Measurements from ENCODE around the gene KCNMA1.

KCNMA1 gene

DNA sequence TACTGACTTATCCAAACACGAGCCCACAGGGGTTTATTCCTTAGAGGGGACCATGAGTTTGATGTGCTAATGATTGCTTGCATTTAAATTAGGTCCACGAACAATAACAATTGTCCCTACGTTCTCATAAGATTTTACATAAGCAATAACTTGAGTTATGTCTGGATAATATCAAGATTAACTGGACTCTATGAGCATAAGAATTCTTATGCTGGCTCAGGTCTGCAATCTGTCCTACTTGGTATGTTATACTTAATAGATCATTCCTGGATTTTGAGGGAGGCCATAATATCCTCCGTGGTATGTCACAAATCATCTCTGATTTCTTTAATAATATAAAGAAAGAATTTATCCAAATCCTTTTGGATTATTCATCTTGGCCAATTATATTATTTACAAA, 552.3 kb downstream of the KCNMA1 start:
- no peaks in the 10 kb centered on the region for H3K79me2 ChIP-seq (ENCODE audit: insufficient read depth, low read length)
- no peak overlapping the region for H2AFZ ChIP-seq (ENCODE audit: low read depth, low read length, severe bottlenecking)
- H3K27ac ChIP-seq (ENCODE audit: low read depth, low read length) = no peak overlapping the region
- no peak overlapping the region for H3K4me2 ChIP-seq (ENCODE audit: low read depth, low read length, poor library complexity, severe bottlenecking)
- H3K36me3 ChIP-seq (ENCODE audit: low read length) = no peaks in the 10 kb centered on the region
- no peaks in the 10 kb centered on the region for H3K27me3 ChIP-seq (ENCODE audit: low read length)
- H3K9me2 ChIP-seq (replicated peaks; ENCODE audit: insufficient read depth, low read length) = no peaks in the 10 kb centered on the region
- H4K20me1 ChIP-seq (ENCODE audit: low read depth, low read length) = no peaks in the 10 kb centered on the region
- H3K9me3 ChIP-seq (ENCODE audit: insufficient read depth, low read length) = no peaks in the 10 kb centered on the region
- TF ChIP-seq EZH2phosphoT487 (conservative IDR thresholded peaks at IDR 0.05; ENCODE audit: low read length) = no peak
- TF ChIP-seq, protein P1, sequence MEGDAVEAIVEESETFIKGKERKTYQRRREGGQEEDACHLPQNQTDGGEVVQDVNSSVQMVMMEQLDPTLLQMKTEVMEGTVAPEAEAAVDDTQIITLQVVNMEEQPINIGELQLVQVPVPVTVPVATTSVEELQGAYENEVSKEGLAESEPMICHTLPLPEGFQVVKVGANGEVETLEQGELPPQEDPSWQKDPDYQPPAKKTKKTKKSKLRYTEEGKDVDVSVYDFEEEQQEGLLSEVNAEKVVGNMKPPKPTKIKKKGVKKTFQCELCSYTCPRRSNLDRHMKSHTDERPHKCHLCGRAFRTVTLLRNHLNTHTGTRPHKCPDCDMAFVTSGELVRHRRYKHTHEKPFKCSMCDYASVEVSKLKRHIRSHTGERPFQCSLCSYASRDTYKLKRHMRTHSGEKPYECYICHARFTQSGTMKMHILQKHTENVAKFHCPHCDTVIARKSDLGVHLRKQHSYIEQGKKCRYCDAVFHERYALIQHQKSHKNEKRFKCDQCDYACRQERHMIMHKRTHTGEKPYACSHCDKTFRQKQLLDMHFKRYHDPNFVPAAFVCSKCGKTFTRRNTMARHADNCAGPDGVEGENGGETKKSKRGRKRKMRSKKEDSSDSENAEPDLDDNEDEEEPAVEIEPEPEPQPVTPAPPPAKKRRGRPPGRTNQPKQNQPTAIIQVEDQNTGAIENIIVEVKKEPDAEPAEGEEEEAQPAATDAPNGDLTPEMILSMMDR (IDR thresholded peaks at IDR 0.05; ENCODE audit: insufficient read depth, low read length, poor library complexity, severe bottlenecking) = no peak
- H3K4me3 ChIP-seq (ENCODE audit: insufficient read depth, low read length, poor library complexity, severe bottlenecking) = no peak overlapping the region
- no peaks in the 10 kb centered on the region for H3F3A ChIP-seq (ENCODE audit: insufficient read depth)
- H3K9ac ChIP-seq (ENCODE audit: low read length) = no peak overlapping the region

DNA sequence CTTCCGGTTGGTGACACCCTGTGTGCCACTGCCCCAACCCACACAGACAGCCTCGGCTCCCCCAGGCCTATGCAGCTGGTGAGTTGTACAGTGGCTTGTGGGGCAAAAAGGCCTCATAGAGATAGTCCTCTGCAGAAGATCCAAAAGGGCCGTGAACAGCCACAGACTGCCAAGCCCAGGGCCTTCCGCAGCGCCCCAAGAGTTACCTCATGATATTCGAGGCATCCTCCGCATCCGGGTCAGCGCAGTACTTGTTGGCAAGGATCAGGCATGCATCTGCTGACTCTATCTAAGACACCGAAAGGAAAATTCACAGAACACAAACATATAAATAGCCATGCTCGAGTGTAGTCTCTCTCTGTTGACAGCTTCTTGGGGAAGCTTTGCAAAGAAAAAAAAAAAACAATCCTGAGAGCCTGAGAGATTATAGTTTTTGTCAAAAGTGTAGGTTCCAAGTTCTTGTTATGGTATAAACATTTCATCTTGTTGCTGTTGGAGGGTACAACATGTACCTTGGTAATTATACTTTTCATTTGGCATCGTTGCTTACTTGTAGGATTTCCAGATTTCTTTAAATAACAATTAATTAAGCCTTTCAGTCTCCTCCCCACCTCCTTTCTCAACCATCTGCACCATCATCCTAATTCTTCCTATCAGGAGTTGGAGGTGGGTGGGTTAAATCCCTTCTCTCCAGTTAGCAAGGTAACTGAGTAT, 553.0 kb downstream of the KCNMA1 start:
- H3K27me3 ChIP-seq (ENCODE audit: low read length) = no peaks in the 10 kb centered on the region
- no peaks in the 10 kb centered on the region for H4K20me1 ChIP-seq (ENCODE audit: low read depth, low read length)
- TF ChIP-seq, protein P1 (IDR thresholded peaks at IDR 0.05; ENCODE audit: insufficient read depth, low read length, poor library complexity, severe bottlenecking) = no peak
- TF ChIP-seq EZH2phosphoT487 (conservative IDR thresholded peaks at IDR 0.05; ENCODE audit: low read length) = no peak
- H3K36me3 ChIP-seq (ENCODE audit: low read length) = no peaks in the 10 kb centered on the region
- H3F3A ChIP-seq (ENCODE audit: insufficient read depth) = no peaks in the 10 kb centered on the region
- no peak overlapping the region for H3K9ac ChIP-seq (ENCODE audit: low read length)
- no peak overlapping the region for H3K27ac ChIP-seq (ENCODE audit: low read depth, low read length)
- H3K9me2 ChIP-seq (replicated peaks; ENCODE audit: insufficient read depth, low read length) = no peaks in the 10 kb centered on the region
- H3K4me2 ChIP-seq (ENCODE audit: low read depth, low read length, poor library complexity, severe bottlenecking) = no peak overlapping the region
- no peak overlapping the region for H3K4me3 ChIP-seq (ENCODE audit: insufficient read depth, low read length, poor library complexity, severe bottlenecking)
- no peaks in the 10 kb centered on the region for H3K79me2 ChIP-seq (ENCODE audit: insufficient read depth, low read length)
- H2AFZ ChIP-seq (ENCODE audit: low read depth, low read length, severe bottlenecking) = no peak overlapping the region
- no peaks in the 10 kb centered on the region for H3K9me3 ChIP-seq (ENCODE audit: insufficient read depth, low read length)

DNA sequence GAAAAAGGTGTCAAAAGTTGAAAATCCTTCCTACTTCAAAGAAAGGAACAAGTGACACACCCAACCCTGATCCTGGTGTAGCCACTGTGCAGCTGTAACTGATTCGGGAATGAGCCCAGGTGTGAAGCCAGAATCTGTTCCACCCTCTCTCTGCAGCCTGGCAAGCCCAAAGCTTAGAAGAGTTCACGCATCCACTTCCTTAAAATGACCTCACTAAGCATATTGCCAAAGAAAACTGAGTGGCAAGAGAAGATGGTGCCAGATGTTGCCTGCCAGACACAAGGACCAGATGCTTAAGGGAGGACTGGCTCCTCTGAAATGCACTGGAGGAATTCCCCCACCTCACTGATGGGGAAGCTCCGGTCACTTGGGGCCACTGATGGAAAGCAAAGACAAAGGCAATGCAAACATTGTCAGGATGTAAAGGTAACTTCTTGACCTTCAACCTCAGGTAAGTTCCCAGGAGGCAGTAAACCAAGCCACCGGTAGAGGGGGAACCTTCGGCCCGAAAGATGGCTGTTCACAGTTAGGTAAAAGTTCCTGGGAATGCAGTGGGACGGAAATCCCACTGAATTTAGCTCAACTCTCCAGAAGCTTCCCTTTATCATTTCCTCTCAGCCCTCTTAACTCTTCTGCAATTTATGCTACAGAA, 554.9 kb downstream of the KCNMA1 start:
- H3K9me3 ChIP-seq (ENCODE audit: insufficient read depth, low read length) = no peaks in the 10 kb centered on the region
- no peaks in the 10 kb centered on the region for H3K27me3 ChIP-seq (ENCODE audit: low read length)
- H3K9me2 ChIP-seq (replicated peaks; ENCODE audit: insufficient read depth, low read length) = no peaks in the 10 kb centered on the region
- H3K4me2 ChIP-seq (ENCODE audit: low read depth, low read length, poor library complexity, severe bottlenecking) = no peak overlapping the region
- H3K27ac ChIP-seq (ENCODE audit: low read depth, low read length) = no peak overlapping the region
- H2AFZ ChIP-seq (ENCODE audit: low read depth, low read length, severe bottlenecking) = no peak overlapping the region
- TF ChIP-seq EZH2phosphoT487 (conservative IDR thresholded peaks at IDR 0.05; ENCODE audit: low read length) = no peak
- TF ChIP-seq, protein P1 (IDR thresholded peaks at IDR 0.05; ENCODE audit: insufficient read depth, low read length, poor library complexity, severe bottlenecking) = no peak
- H4K20me1 ChIP-seq (ENCODE audit: low read depth, low read length) = no peaks in the 10 kb centered on the region
- H3K4me3 ChIP-seq (ENCODE audit: insufficient read depth, low read length, poor library complexity, severe bottlenecking) = no peak overlapping the region
- H3K79me2 ChIP-seq (ENCODE audit: insufficient read depth, low read length) = no peaks in the 10 kb centered on the region
- no peaks in the 10 kb centered on the region for H3K36me3 ChIP-seq (ENCODE audit: low read length)
- H3K9ac ChIP-seq (ENCODE audit: low read length) = no peak overlapping the region
- no peaks in the 10 kb centered on the region for H3F3A ChIP-seq (ENCODE audit: insufficient read depth)

All from SU-DHL-6 (cell line).